CD4-positive, alpha-beta memory T cell (primary cell): ENCODE data around the gene TP53BP1. TPM values are rescaled to one million over a fixed set of nuclear protein-coding genes. Genes with fewer than 3 reads are reported as not detected.
"Not testable (repeated sequence)": the region's sequence is repeated elsewhere in the genome, so short reads cannot be mapped to it uniquely, and the experiment has no call there.

Experiments
- CTCF ChIA-PET: fragments of 350-600 bp; sonication (Branson Sonifier 250); formaldehyde crosslinking; loops from one replicate; lab custom pipeline; 2021; ENCODE audit warnings: inconsistent platforms; ENCODE audit not compliant: partially characterized antibody; lab: Charles Lee
- POLR2A ChIA-PET: fragments of 350-600 bp; sonication (Branson Sonifier 250); formaldehyde crosslinking; loops from one replicate; lab custom pipeline; 2021; ENCODE audit not compliant: partially characterized antibody; lab: Charles Lee
- DNase-seq, 5 donors: peaks; one replicate each; pipeline versions ENCODE4 v3.0.0 to v3.0.0-alpha.2; 2020 to 2022; ENCODE audit warnings: mixed read lengths in 1 of 5
- H3K27ac ChIP-seq: one replicate; pipeline ENCODE4 v1.7.0; 2013; ENCODE audit warnings: low read depth, low read length
- H3K27me3 ChIP-seq: 2 replicates; pipeline ENCODE4 v1.7.0; 2013; ENCODE audit warnings: mild to moderate bottlenecking, low read length, moderate library complexity; ENCODE audit not compliant: insufficient read depth
- H3K36me3 ChIP-seq: 2 replicates; pipeline ENCODE4 v1.7.0; 2013; ENCODE audit warnings: mild to moderate bottlenecking, low read length, moderate library complexity; ENCODE audit not compliant: insufficient read depth
- H3K4me1 ChIP-seq: 2 replicates; pipeline ENCODE4 v1.7.0; 2013; ENCODE audit warnings: mild to moderate bottlenecking, low read length, moderate library complexity; ENCODE audit not compliant: insufficient read depth
- H3K4me3 ChIP-seq, 2 donors: one replicate each; pipeline ENCODE4 v1.7.0; 2013; ENCODE audit warnings: low read length in 2 of 2, mild to moderate bottlenecking in 1 of 2
- H3K9me3 ChIP-seq, 2 donors: one replicate each; pipeline ENCODE4 v1.7.0; 2013; ENCODE audit warnings: low read length in 2 of 2, control low read depth in 1 of 2; ENCODE audit not compliant: control insufficient read depth in 1 of 2
- H3K27ac Mint-ChIP-seq, 7 donors: one replicate each; pipeline ENCODE4 v1.8.0; 2020 to 2021; ENCODE audit warnings: mixed read lengths in 7 of 7, mild to moderate bottlenecking in 6 of 7, inconsistent platforms in 3 of 7, moderate library complexity in 3 of 7
- H3K27me3 Mint-ChIP-seq, 2 donors: one replicate each; pipeline ENCODE4 v1.8.0; 2020 to 2021; ENCODE audit warnings: mixed read lengths in 2 of 2
- H3K36me3 Mint-ChIP-seq, 2 donors: one replicate each; pipeline ENCODE4 v1.8.0; 2020 to 2021; ENCODE audit warnings: mixed read lengths in 2 of 2, inconsistent platforms in 1 of 2, mild to moderate bottlenecking in 1 of 2
- H3K4me1 Mint-ChIP-seq, 4 donors: one replicate each; pipeline ENCODE4 v1.8.0; 2020 to 2021; ENCODE audit warnings: mixed read lengths in 4 of 4, mild to moderate bottlenecking in 1 of 4
- H3K4me3 Mint-ChIP-seq, 8 donors: one replicate each; pipeline ENCODE4 v1.8.0; 2020 to 2021; ENCODE audit warnings: mixed read lengths in 8 of 8, mild to moderate bottlenecking in 7 of 8, moderate library complexity in 6 of 8, inconsistent platforms in 3 of 8
- H3K9me3 Mint-ChIP-seq, 8 donors: one replicate each; pipeline ENCODE4 v1.8.0; 2020 to 2021; ENCODE audit warnings: mixed read lengths in 8 of 8, mild to moderate bottlenecking in 5 of 8, inconsistent platforms in 3 of 8, moderate library complexity in 1 of 8
- intact Hi-C: fragments of 100-400 bp; cut with micrococcal nuclease; formaldehyde crosslinking; loops from one replicate; pipeline ENCODE4 v1.15.1; 2023
- polyA plus RNA-seq, 2 donors: library from polyadenylated mRNA; unstranded; fragments of 300-500 nt; fragmentation: Illumina TruSeq; gene quantifications; one replicate each; pipeline ENCODE4 v1.2.3, GENCODE V29; 2021
- total RNA-seq, 2 experiments: library from RNA; stranded (reverse); gene quantifications; one replicate each; pipeline ENCODE4 v1.2.3, GENCODE V29; 2021

The TP53BP1 gene
- total RNA-seq = 10 to 100 TPM; 40.6 to 46.3 TPM
- 10 to 100 TPM in 1 of 2 donors, 1 to 10 TPM in 1; 2.7 to 10.5 TPM for polyA plus RNA-seq

- ChIA-PET POLR2A (interaction anchor here (0.9 to 5.5 kb wide), 5 partner anchors 8 to 30 kb away, joined by 3 to 97 read pairs (median 5); no protein-coding TSS in a partner anchor), CTCF (interaction anchor here (0.7 to 14.6 kb wide), 4 partner anchors 9 to 53 kb away, joined by 3 to 252 read pairs (median 4); no protein-coding TSS in a partner anchor)
- peak within 1 kb of the TSS; percentile 74 to 90 for H3K4me3 ChIP-seq
These were observed at the start of gene TP53BP1 for GRCh38 chr15:43492673-43493601. TP53BP1 (minus strand) TSS chr15:43493156; CDS start chr15:43493043, 113 bp downstream.

GRCh38 chr15:43541785-43542184 is 48.8 kb upstream of the TP53BP1 start:
- Mint-ChIP-seq H3K36me3 (peaks cover 2 to 7% of the 10 kb centered on the region in 2 donors), H3K27ac (peak overlapping the region in 1 of 7 donors; percentile 14), H3K4me3 (no peak overlapping the region), H3K4me1 (peaks cover 0 to 5% (median 0%) of the 10 kb centered on the region in 4 donors), H3K27me3 (no peaks in the 10 kb centered on the region), H3K9me3 (no peaks in the 10 kb centered on the region)
- Histone ChIP-seq H3K4me3 (no peak overlapping the region), H3K27me3 (no peaks in the 10 kb centered on the region), H3K27ac (no peak overlapping the region), H3K4me1 (no peaks in the 10 kb centered on the region), H3K36me3 (no peaks in the 10 kb centered on the region), H3K9me3 (no peaks in the 10 kb centered on the region)
- no peak for DNase-seq
- intact Hi-C loops = no loop called here
- ChIA-PET CTCF (interaction anchor here (0.8 kb wide), 1 partner anchor 27 kb away, joined by 3 read pairs; no protein-coding TSS in a partner anchor), POLR2A (no interaction called here)

More at GRCh38 chr15:43492673-43493601, at the start of gene TP53BP1:
- Histone ChIP-seq H3K4me1 (peaks cover 27% of the 10 kb centered on the region), H3K9me3 (no peaks in the 10 kb centered on the region), H3K27me3 (no peaks in the 10 kb centered on the region), H3K36me3 (no peaks in the 10 kb centered on the region), H3K27ac (peak within 1 kb of the TSS; percentile 93)
- Mint-ChIP-seq H3K4me3 (peak within 1 kb of the TSS; percentile 94 to 99 (median 97)), H3K36me3 (peaks cover 12 to 29% of the 10 kb centered on the region in 2 donors), H3K27ac (peak within 1 kb of the TSS; percentile 92 to 100 (median 98)), H3K9me3 (no peaks in the 10 kb centered on the region), H3K27me3 (no peaks in the 10 kb centered on the region), H3K4me1 (peaks cover 29 to 38% (median 32%) of the 10 kb centered on the region in 4 donors)
- DNase-seq = peak; percentile 92 to 98 (median 94)
- intact Hi-C loops = loop anchor here (1.0 kb wide), 1 partner anchor 17 kb away; no protein-coding TSS in a partner anchor

- no peak overlapping the region for H3K4me3 Mint-ChIP-seq
- no peaks in the 10 kb centered on the region for H3K27me3 Mint-ChIP-seq
- H3K9me3 ChIP-seq = no peaks in the 10 kb centered on the region
- H3K9me3 Mint-ChIP-seq = no peaks in the 10 kb centered on the region
- no peaks in the 10 kb centered on the region for H3K27me3 ChIP-seq
- intact Hi-C loops = no loop called here
- ChIA-PET POLR2A (no interaction called here), CTCF (no interaction called here)
- no peak overlapping the region for H3K4me3 ChIP-seq
- no peak overlapping the region for H3K27ac ChIP-seq
- H3K27ac Mint-ChIP-seq = peak overlapping the region in 1 of 7 donors; percentile 14
- peaks cover 0 to 5% (median 0%) of the 10 kb centered on the region in 4 donors for H3K4me1 Mint-ChIP-seq
- H3K36me3 ChIP-seq = no peaks in the 10 kb centered on the region
- no peaks in the 10 kb centered on the region for H3K4me1 ChIP-seq
- H3K36me3 Mint-ChIP-seq = peaks cover 10 to 22% of the 10 kb centered on the region in 2 donors
- DNase-seq = no peak
These were observed 45.1 kb upstream of the TP53BP1 start for GRCh38 chr15:43538091-43538490.

- H3K4me1 ChIP-seq = no peaks in the 10 kb centered on the region
- H3K9me3 Mint-ChIP-seq = no peaks in the 10 kb centered on the region
- intact Hi-C loops = no loop called here
- CTCF ChIA-PET = no interaction called here
- H3K27ac ChIP-seq = no peak overlapping the region
- H3K4me3 Mint-ChIP-seq = no peak overlapping the region
- no peaks in the 10 kb centered on the region for H3K27me3 Mint-ChIP-seq
- H3K36me3 ChIP-seq = no peaks in the 10 kb centered on the region
- POLR2A ChIA-PET = no interaction called here
- peaks cover 10 to 22% of the 10 kb centered on the region in 2 donors for H3K36me3 Mint-ChIP-seq
- H3K27ac Mint-ChIP-seq = no peak overlapping the region
- H3K4me1 Mint-ChIP-seq = no peaks in the 10 kb centered on the region
- no peak overlapping the region for H3K4me3 ChIP-seq
- no peaks in the 10 kb centered on the region for H3K27me3 ChIP-seq
- H3K9me3 ChIP-seq = no peaks in the 10 kb centered on the region
- DNase-seq = no peak
These were observed 41.9 kb upstream of the TP53BP1 start for GRCh38 chr15:43534897-43535296.

- CTCF ChIA-PET, H3K27me3 ChIP-seq, H3K9me3 ChIP-seq, H3K36me3 ChIP-seq, H3K4me1 ChIP-seq, POLR2A ChIA-PET, H3K27ac ChIP-seq, intact Hi-C loops, H3K9me3 Mint-ChIP-seq, H3K27ac Mint-ChIP-seq, DNase-seq, H3K4me1 Mint-ChIP-seq, H3K4me3 Mint-ChIP-seq, H3K27me3 Mint-ChIP-seq, H3K4me3 ChIP-seq: not testable (repeated sequence)
- peaks cover 10 to 18% of the 10 kb centered on the region in 2 donors for H3K36me3 Mint-ChIP-seq
These were observed 39.9 kb upstream of the TP53BP1 start for GRCh38 chr15:43532826-43533225.

- CTCF ChIA-PET = no interaction called here
- intact Hi-C loops = no loop called here
- Histone ChIP-seq H3K36me3 (no peaks in the 10 kb centered on the region), H3K4me3 (no peak overlapping the region), H3K4me1 (no peaks in the 10 kb centered on the region), H3K27me3 (no peaks in the 10 kb centered on the region), H3K27ac (no peak overlapping the region), H3K9me3 (no peaks in the 10 kb centered on the region)
- H3K27me3 Mint-ChIP-seq = no peaks in the 10 kb centered on the region
- H3K4me3 Mint-ChIP-seq = no peak overlapping the region
- H3K9me3 Mint-ChIP-seq = no peaks in the 10 kb centered on the region
- DNase-seq = no peak
- POLR2A ChIA-PET = no interaction called here
- peak overlapping the region in 1 of 7 donors; percentile 6 for H3K27ac Mint-ChIP-seq
- peaks cover 10 to 18% of the 10 kb centered on the region in 2 donors for H3K36me3 Mint-ChIP-seq
- H3K4me1 Mint-ChIP-seq = peaks cover 0 to 1% (median 0%) of the 10 kb centered on the region in 4 donors
These were observed 38.2 kb upstream of the TP53BP1 start for GRCh38 chr15:43531018-43531670.
